A549 (cell line): ENCODE results near the gene ACOD1.

Source experiments
- CTCF ChIP-seq: fragments of >200 bp; sonication (Bioruptor Twin); formaldehyde crosslinking; IDR thresholded peaks from 3 replicates; pipeline ENCODE4 v1.5.1; 2016
- MAZ ChIP-seq: fragments of 150-350 bp; IDR thresholded peaks from 2 replicates; pipeline ENCODE4 v1.6.1; 2014; ENCODE audit warnings: antibody characterized with exemption, low read depth, low read length, borderline replicate concordance

GRCh38 chr13:76921516-76921915 is 26.8 kb upstream of the ACOD1 start:
- TF ChIP-seq MAZ: no peak
- no peak for TF ChIP-seq CTCF
